RWPE1 (cell line): Measurements from ENCODE around the gene JUND.

Experiments
- CTCF ChIA-PET: fragments of 350-600 bp; sonication (Branson Sonifier 250); formaldehyde crosslinking; extraction: SDS; loops from one replicate; lab custom pipeline; 2021; lab: Yijun Ruan, JAX
- POLR2A ChIA-PET: fragments of 400-600 bp; formaldehyde crosslinking; extraction: SDS; loops from one replicate; lab custom pipeline; 2020; ENCODE audit warnings: antibody characterized with exemption; ENCODE audit not compliant: low non-redundant PET; lab: Yijun Ruan, JAX
- DNase-seq: peaks from one replicate; pipeline ENCODE4 v3.0.0; 2012; ENCODE audit warnings: low spot score
- H3K27ac ChIP-seq: fragments of 450-650 bp; 2 replicates; pipeline ENCODE4 v1.5.1; 2017
- CTCF ChIP-seq: fragments of 450-650 bp; conservative IDR thresholded peaks from 2 replicates; pipeline ENCODE4 v1.5.1; 2017; ENCODE audit warnings: low read depth, mild to moderate bottlenecking

The JUND gene

GRCh38 chr19:18249834-18250233 lies 31.6 kb downstream of the JUND start:
- no peak for TF ChIP-seq CTCF
- no peak overlapping the region for H3K27ac ChIP-seq
- DNase-seq: no peak
- POLR2A ChIA-PET: no interaction called here
- CTCF ChIA-PET: interaction anchor here (1.2 kb wide), 2 partner anchors 42 to 137 kb away, joined by 5 to 8 read pairs; no protein-coding TSS in a partner anchor

GRCh38 chr19:18245297-18245696 lies 36.1 kb downstream of the JUND start:
- CTCF ChIA-PET: no interaction called here
- H3K27ac ChIP-seq: no peak overlapping the region
- POLR2A ChIA-PET: no interaction called here
- no peak for DNase-seq
- no peak for TF ChIP-seq CTCF

- TF ChIP-seq CTCF: no peak
- ChIA-PET CTCF (interaction anchor here (0.7 kb wide), 1 partner anchor 12 kb away, joined by 3 read pairs; no protein-coding TSS in a partner anchor), POLR2A (no interaction called here)
- no peak for DNase-seq
- no peak overlapping the region for H3K27ac ChIP-seq
These were observed 42.1 kb downstream of the JUND start for GRCh38 chr19:18239303-18239702.

GRCh38 chr19:18234194-18234593 lies 47.2 kb downstream of the JUND start:
- ChIA-PET CTCF (interaction anchor here (2.3 kb wide), 1 partner anchor 18 kb away, joined by 12 read pairs; no protein-coding TSS in a partner anchor), POLR2A (no interaction called here)
- no peak for TF ChIP-seq CTCF
- DNase-seq: no peak
- H3K27ac ChIP-seq: no peak overlapping the region

GRCh38 chr19:18233224-18233825 lies 48.1 kb downstream of the JUND start:
- H3K27ac ChIP-seq: no peak overlapping the region
- peak; percentile 74 for DNase-seq
- POLR2A ChIA-PET: no interaction called here
- CTCF ChIA-PET: interaction anchor here (0.9 to 2.3 kb wide), 3 partner anchors 9 to 21 kb away, joined by 3 to 12 read pairs (median 3); no protein-coding TSS in a partner anchor
- TF ChIP-seq CTCF: no peak

GRCh38 chr19:18232540-18233223 lies 48.7 kb downstream of the JUND start:
- ChIA-PET CTCF (interaction anchor here (0.6 to 2.3 kb wide), 4 partner anchors 8 to 737 kb away, joined by 3 to 12 read pairs (median 3); no protein-coding TSS in a partner anchor), POLR2A (no interaction called here)
- TF ChIP-seq CTCF: no peak
- no peak overlapping the region for H3K27ac ChIP-seq
- DNase-seq: peak; percentile 33
